Mucosa of gallbladder (tissue), 1 donor: ENCODE measurements around the gene SLC12A6. TPM values are rescaled to one million over a fixed set of nuclear protein-coding genes. Genes with fewer than 3 reads are reported as not detected.
A peak's percentile ranks its signal among the peaks of the same experiment; 100 is the strongest.
"Not testable (repeated sequence)": the region's sequence is repeated elsewhere in the genome, so short reads cannot be mapped to it uniquely, and the experiment has no call there.

ENCODE experiments used
- DNase-seq: peaks from one replicate; pipeline ENCODE4 v3.0.0-alpha.2; 2020; ENCODE audit warnings: low spot score
- total RNA-seq: library from RNA; stranded (reverse); gene quantifications from one replicate; pipeline ENCODE4 v1.2.1, GENCODE V29; 2021
- donor health status: DM: no; HTN: no; CAD: no.

Gene SLC12A6
- total RNA-seq, result 18.3 TPM

GRCh38 chr15:34337557-34338306 lies at the start of gene SLC12A6:
Gene SLC12A6, minus strand, starts transcription at chr15:34337781. Its CDS starts 1,101 bp downstream, at chr15:34336680.
- DNase-seq, result peak; percentile 91

- not testable (repeated sequence) for DNase-seq
These were observed 44.4 kb upstream of the SLC12A6 start for GRCh38 chr15:34381829-34382521.

GRCh38 chr15:34380491-34380890 lies 42.9 kb upstream of the SLC12A6 start:
- not testable (repeated sequence) for DNase-seq

GRCh38 chr15:34376856-34377255 lies 39.3 kb upstream of the SLC12A6 start:
- no peak for DNase-seq

- DNase-seq, result not testable (repeated sequence)
These were observed 38.0 kb upstream of the SLC12A6 start for GRCh38 chr15:34375541-34375940.

- no peak for DNase-seq
These were observed 37.2 kb upstream of the SLC12A6 start for GRCh38 chr15:34374816-34375215.

GRCh38 chr15:34373951-34374350 lies 36.4 kb upstream of the SLC12A6 start:
- no peak for DNase-seq

GRCh38 chr15:34370643-34371042 lies 33.1 kb upstream of the SLC12A6 start:
- DNase-seq, result no peak

- no peak for DNase-seq
These were observed 32.5 kb upstream of the SLC12A6 start for GRCh38 chr15:34370129-34370528.

GRCh38 chr15:34367101-34368081 lies 29.8 kb upstream of the SLC12A6 start, which contains the start of gene LPCAT4:
Gene LPCAT4, minus strand, starts transcription at chr15:34367196. Its CDS starts 96 bp downstream, at chr15:34367100.
- peak; percentile 89 for DNase-seq

GRCh38 chr15:34366271-34367065 lies 28.9 kb upstream of the SLC12A6 start:
- DNase-seq, result peak; percentile 62

- DNase-seq, result no peak
These were observed 28.3 kb upstream of the SLC12A6 start for GRCh38 chr15:34365836-34366235.

GRCh38 chr15:34365091-34365825 lies 27.7 kb upstream of the SLC12A6 start:
- DNase-seq, result no peak

- DNase-seq, result no peak
These were observed 26.5 kb upstream of the SLC12A6 start for GRCh38 chr15:34364041-34364440.

- no peak for DNase-seq
These were observed 24.6 kb upstream of the SLC12A6 start for GRCh38 chr15:34362047-34362773.

- DNase-seq, result no peak
These were observed 23.7 kb upstream of the SLC12A6 start for GRCh38 chr15:34361278-34361677.

- no peak for DNase-seq
These were observed 22.7 kb upstream of the SLC12A6 start for GRCh38 chr15:34360298-34360697.

GRCh38 chr15:34359416-34359815 lies 21.8 kb upstream of the SLC12A6 start:
- no peak for DNase-seq

GRCh38 chr15:34358948-34359347 lies 21.4 kb upstream of the SLC12A6 start:
- DNase-seq, result no peak

- DNase-seq, result no peak
These were observed 20.8 kb upstream of the SLC12A6 start for GRCh38 chr15:34358367-34358766.
